GM19099 (cell line): ENCODE results near the gene SMIM35.
A peak's percentile ranks its signal among the peaks of the same experiment; 100 is the strongest.

Source experiments
- POLR2A ChIP-seq: IDR thresholded peaks from 3 replicates; pipeline ENCODE4 v1.6.1; 2011; ENCODE audit warnings: low read depth; ENCODE audit not compliant: insufficient read length; ENCODE audit errors: extremely low read depth

SMIM35 gene

GRCh38 chr11:118012083-118012669, 74.6 kb downstream of the SMIM35 start:
- no peak for TF ChIP-seq POLR2A

GRCh38 chr11:118010738-118011461, 75.9 kb downstream of the SMIM35 start:
- no peak for TF ChIP-seq POLR2A

GRCh38 chr11:118009864-118010737, 76.7 kb downstream of the SMIM35 start:
- peak; percentile 4 for TF ChIP-seq POLR2A

- TF ChIP-seq POLR2A, result no peak
Measured at GRCh38 chr11:118008271-118008911, 78.4 kb downstream of the SMIM35 start.

- no peak for TF ChIP-seq POLR2A
Measured at GRCh38 chr11:118007040-118007439, 79.7 kb downstream of the SMIM35 start.

- TF ChIP-seq POLR2A, result no peak
Measured at GRCh38 chr11:118006153-118006534, 80.6 kb downstream of the SMIM35 start.

GRCh38 chr11:118005224-118006152, 81.3 kb downstream of the SMIM35 start:
- no peak for TF ChIP-seq POLR2A

GRCh38 chr11:118004543-118005223, 82.1 kb downstream of the SMIM35 start:
- TF ChIP-seq POLR2A, result no peak

- TF ChIP-seq POLR2A, result no peak
Measured at GRCh38 chr11:118003456-118003855, 83.3 kb downstream of the SMIM35 start.

GRCh38 chr11:118002541-118003423, 84.0 kb downstream of the SMIM35 start:
- TF ChIP-seq POLR2A, result no peak

GRCh38 chr11:118002010-118002540, 84.7 kb downstream of the SMIM35 start:
- no peak for TF ChIP-seq POLR2A

- no peak for TF ChIP-seq POLR2A
Measured at GRCh38 chr11:118001494-118001971, 85.2 kb downstream of the SMIM35 start.
